ENCODE measurements around the gene KCTD18.

Gene KCTD18

GRCh38 chr2:200509235-200509611, 645 bp downstream of the KCTD18 start:
- Histone ChIP-seq H3K27ac (no peak overlapping the region), H3K27me3 (ENCODE audit: insufficient read depth, low read depth) (no peaks in the 10 kb centered on the region), H3K79me2 (ENCODE audit: insufficient read depth, low read depth) (no peaks in the 10 kb centered on the region; the same call in 1 of the 2 replicates), H3K4me3 (IDR thresholded peaks at IDR 0.05; ENCODE audit: insufficient read depth, low read depth, low read length) (peak overlapping the region; percentile 10), H3K9ac (peak overlapping the region; percentile 73), H3K4me1 (ENCODE audit: low read depth, poor library complexity, severe bottlenecking) (peaks cover 4% of the 10 kb centered on the region), H3K36me3 (ENCODE audit: insufficient read depth) (no peaks in the 10 kb centered on the region), H4K20me1 (ENCODE audit: insufficient read depth) (no peaks in the 10 kb centered on the region), H2AFZ (ENCODE audit: low read depth) (peak overlapping the region; percentile 94), H3K4me2 (peak overlapping the region; percentile 91)
- no peak for TF ChIP-seq CTCF (conservative IDR thresholded peaks at IDR 0.05; ENCODE audit: low read depth, low read length)

- TF ChIP-seq CTCF (conservative IDR thresholded peaks at IDR 0.05; ENCODE audit: low read depth, low read length) = no peak
- no peak overlapping the region for H2AFZ ChIP-seq (ENCODE audit: low read depth)
- H3K9ac ChIP-seq = no peak overlapping the region
- no peaks in the 10 kb centered on the region for H3K36me3 ChIP-seq (ENCODE audit: insufficient read depth)
- H4K20me1 ChIP-seq (ENCODE audit: insufficient read depth) = no peaks in the 10 kb centered on the region
- H3K4me3 ChIP-seq (IDR thresholded peaks at IDR 0.05; ENCODE audit: insufficient read depth, low read depth, low read length) = no peak overlapping the region
- no peaks in the 10 kb centered on the region for H3K27me3 ChIP-seq (ENCODE audit: insufficient read depth, low read depth)
- H3K4me2 ChIP-seq = no peak overlapping the region
- no peak overlapping the region for H3K27ac ChIP-seq
- H3K79me2 ChIP-seq (ENCODE audit: insufficient read depth, low read depth) = no peaks in the 10 kb centered on the region; the same call in 1 of the 2 replicates
- H3K4me1 ChIP-seq (ENCODE audit: low read depth, poor library complexity, severe bottlenecking) = peaks cover 4% of the 10 kb centered on the region
These were observed 2.7 kb downstream of the KCTD18 start for GRCh38 chr2:200507179-200507578.

GRCh38 chr2:200506679-200507078, 3.2 kb downstream of the KCTD18 start:
- Histone ChIP-seq H3K4me3 (IDR thresholded peaks at IDR 0.05; ENCODE audit: insufficient read depth, low read depth, low read length) (no peak overlapping the region), H3K9ac (no peak overlapping the region), H3K36me3 (ENCODE audit: insufficient read depth) (no peaks in the 10 kb centered on the region), H3K4me1 (ENCODE audit: low read depth, poor library complexity, severe bottlenecking) (peaks cover 4% of the 10 kb centered on the region), H3K79me2 (ENCODE audit: insufficient read depth, low read depth) (no peaks in the 10 kb centered on the region; the same call in 1 of the 2 replicates), H2AFZ (ENCODE audit: low read depth) (no peak overlapping the region), H4K20me1 (ENCODE audit: insufficient read depth) (no peaks in the 10 kb centered on the region), H3K4me2 (no peak overlapping the region), H3K27ac (no peak overlapping the region), H3K27me3 (ENCODE audit: insufficient read depth, low read depth) (no peaks in the 10 kb centered on the region)
- no peak for TF ChIP-seq CTCF (conservative IDR thresholded peaks at IDR 0.05; ENCODE audit: low read depth, low read length)

GRCh38 chr2:200502196-200502595, 7.7 kb downstream of the KCTD18 start:
- Histone ChIP-seq H3K79me2 (ENCODE audit: insufficient read depth, low read depth) (no peaks in the 10 kb centered on the region), H3K4me1 (ENCODE audit: low read depth, poor library complexity, severe bottlenecking) (no peaks in the 10 kb centered on the region), H2AFZ (ENCODE audit: low read depth) (no peak overlapping the region), H3K36me3 (ENCODE audit: insufficient read depth) (no peaks in the 10 kb centered on the region), H3K9ac (no peak overlapping the region), H4K20me1 (ENCODE audit: insufficient read depth) (no peaks in the 10 kb centered on the region), H3K4me2 (no peak overlapping the region), H3K27me3 (ENCODE audit: insufficient read depth, low read depth) (no peaks in the 10 kb centered on the region), H3K27ac (no peak overlapping the region), H3K4me3 (IDR thresholded peaks at IDR 0.05; ENCODE audit: insufficient read depth, low read depth, low read length) (no peak overlapping the region)
- no peak for TF ChIP-seq CTCF (conservative IDR thresholded peaks at IDR 0.05; ENCODE audit: low read depth, low read length)
